WTC11 (cell line): ENCODE data around the gene MICU2. TPM values are rescaled to one million over a fixed set of nuclear protein-coding genes. Genes with fewer than 3 reads are reported as not detected.

ENCODE experiments used
- ATAC-seq: fragments of 200-7000 bp; cut with Tn5 transposase; 2 replicates; pipeline ENCODE4 v1.10.0; 2021; ENCODE audit warnings: mild to moderate bottlenecking, moderate library complexity
- CTCF ChIA-PET: fragments of 300-600 bp; sonication (Branson Sonifier 250); formaldehyde crosslinking; loops from one replicate; lab custom pipeline; 2021; ENCODE audit warnings: antibody characterized with exemption; lab: Charles Lee
- POLR2A ChIA-PET: fragments of 350-600 bp; sonication (Branson Sonifier 250); formaldehyde crosslinking; loops from one replicate; lab custom pipeline; 2021; ENCODE audit warnings: antibody characterized with exemption; lab: Charles Lee
- DNase-seq: peaks from one replicate; pipeline ENCODE4 v3.0.0; 2021; ENCODE audit warnings: low spot score
- H3K27ac Mint-ChIP-seq: 2 replicates; pipeline ENCODE4 v1.8.0; 2021; ENCODE audit warnings: mixed read lengths
- H3K27me3 Mint-ChIP-seq: 2 replicates; pipeline ENCODE4 v1.8.0; 2021; ENCODE audit warnings: low read depth, mild to moderate bottlenecking, moderate library complexity, mixed read lengths
- H3K36me3 Mint-ChIP-seq: 2 replicates; pipeline ENCODE4 v1.8.0; 2021; ENCODE audit warnings: mixed read lengths
- H3K4me1 Mint-ChIP-seq: 2 replicates; pipeline ENCODE4 v1.8.0; 2022; ENCODE audit warnings: mixed read lengths
- H3K4me3 Mint-ChIP-seq: 2 replicates; pipeline ENCODE4 v1.8.0; 2021; ENCODE audit warnings: mild to moderate bottlenecking, moderate library complexity, mixed read lengths
- H3K9me3 Mint-ChIP-seq: 2 replicates; pipeline ENCODE4 v1.8.0; 2021; ENCODE audit warnings: mixed read lengths
- CBFB ChIP-seq: sonication (generic); formaldehyde crosslinking; IDR thresholded peaks from 2 replicates; pipeline ENCODE4 v1.8.1; 2022; ENCODE audit warnings: mild to moderate bottlenecking, low read depth, missing genetic modification reagents
- CDX4 ChIP-seq: fragments of 250-450 bp; sonication (Bioruptor Pico); IDR thresholded peaks from 2 replicates; pipeline ENCODE4 v1.9.0; 2021; ENCODE audit warnings: moderate library complexity, mild to moderate bottlenecking, inconsistent platforms, borderline replicate concordance
- CREM ChIP-seq: sonication (generic); formaldehyde crosslinking; IDR thresholded peaks from 2 replicates; pipeline ENCODE4 v1.8.1; 2022; ENCODE audit warnings: mild to moderate bottlenecking, missing genetic modification reagents, moderate library complexity
- FOXP1 ChIP-seq: sonication (generic); formaldehyde crosslinking; IDR thresholded peaks from 2 replicates; pipeline ENCODE4 v1.8.0; 2022; ENCODE audit warnings: missing genetic modification reagents, mild to moderate bottlenecking, moderate library complexity, borderline replicate concordance
- OVOL2 ChIP-seq: fragments of 250-450 bp; sonication (Bioruptor Pico); IDR thresholded peaks from 2 replicates; pipeline ENCODE4 v1.9.0; 2021; ENCODE audit warnings: mild to moderate bottlenecking, borderline replicate concordance
- SP1 ChIP-seq: sonication (generic); formaldehyde crosslinking; conservative IDR thresholded peaks from 2 replicates; pipeline ENCODE4 v1.8.1; 2022; ENCODE audit warnings: missing genetic modification reagents
- TEAD1 ChIP-seq: sonication (generic); formaldehyde crosslinking; IDR thresholded peaks from 2 replicates; pipeline ENCODE4 v1.8.0; 2022; ENCODE audit warnings: mild to moderate bottlenecking, missing genetic modification reagents
- TP53 ChIP-seq: sonication (generic); formaldehyde crosslinking; IDR thresholded peaks from 2 replicates; pipeline ENCODE4 v1.8.1; 2023; ENCODE audit warnings: mild to moderate bottlenecking, missing genetic modification reagents
- USF1 ChIP-seq: sonication (generic); formaldehyde crosslinking; IDR thresholded peaks from 2 replicates; pipeline ENCODE4 v1.8.0; 2022; ENCODE audit warnings: mild to moderate bottlenecking, missing genetic modification reagents
- ZNF232 ChIP-seq: sonication (generic); formaldehyde crosslinking; IDR thresholded peaks from 2 replicates; pipeline ENCODE4 v1.8.0; 2022; ENCODE audit warnings: mild to moderate bottlenecking, missing genetic modification reagents
- ZNF317 ChIP-seq: sonication (generic); formaldehyde crosslinking; IDR thresholded peaks from 2 replicates; pipeline ENCODE4 v1.8.1; 2023; ENCODE audit warnings: low read depth, mild to moderate bottlenecking, moderate library complexity, missing genetic modification reagents, borderline replicate concordance
- ZNF416 ChIP-seq: fragments of 250-450 bp; sonication (Bioruptor Pico); IDR thresholded peaks from 2 replicates; pipeline ENCODE4 v1.9.0; 2021; ENCODE audit warnings: mild to moderate bottlenecking, inconsistent platforms
- ZNF423 ChIP-seq: fragments of 250-450 bp; sonication (Bioruptor Pico); IDR thresholded peaks from 2 replicates; pipeline ENCODE4 v2.1.2; 2022; ENCODE audit warnings: mild to moderate bottlenecking, moderate library complexity
- total RNA-seq: library from RNA; stranded (reverse); gene quantifications from 3 replicates; pipeline ENCODE4 v1.2.3, GENCODE V29; 2021
- TF ChIP-seq, protein P1 (sequence below): sonication (generic); formaldehyde crosslinking; IDR thresholded peaks from 2 replicates; pipeline ENCODE4 v1.8.1; 2022; ENCODE audit warnings: missing genetic modification reagents, borderline replicate concordance
- TF ChIP-seq, protein P2 (sequence below): sonication (generic); formaldehyde crosslinking; IDR thresholded peaks from 2 replicates; pipeline ENCODE4 v1.8.1; 2023; ENCODE audit warnings: mild to moderate bottlenecking, missing genetic modification reagents, moderate library complexity
- TF ChIP-seq, protein P3 (sequence below): sonication (generic); formaldehyde crosslinking; IDR thresholded peaks from 2 replicates; pipeline ENCODE4 v1.8.1; 2022; ENCODE audit warnings: low read depth, mild to moderate bottlenecking, moderate library complexity, missing genetic modification reagents, borderline replicate concordance
- TF ChIP-seq, protein P4 (sequence below): sonication (generic); formaldehyde crosslinking; IDR thresholded peaks from 2 replicates; pipeline ENCODE4 v1.8.1; 2022; ENCODE audit warnings: mild to moderate bottlenecking, missing genetic modification reagents, moderate library complexity, borderline replicate concordance
- TF ChIP-seq, protein P5 (sequence below): sonication (generic); formaldehyde crosslinking; IDR thresholded peaks from 2 replicates; pipeline ENCODE4 v1.8.1; 2023; ENCODE audit warnings: mild to moderate bottlenecking, missing genetic modification reagents, borderline replicate concordance
- TF ChIP-seq, protein P6 (sequence below): sonication (generic); formaldehyde crosslinking; IDR thresholded peaks from 2 replicates; pipeline ENCODE4 v1.8.0; 2023; ENCODE audit warnings: missing genetic modification reagents, mild to moderate bottlenecking, borderline replicate concordance
- TF ChIP-seq, protein P7 (sequence below): fragments of 200-600 bp; IDR thresholded peaks from 2 replicates; pipeline ENCODE4 v1.8.0; 2022; ENCODE audit warnings: antibody characterized with exemption

Gene MICU2
- total RNA-seq, 1 experiment from 2014 or later: 33.8 TPM

- ATAC-seq (no peak), DNase-seq (no peak)
- POLR2A ChIA-PET: interaction anchor here (1.2 kb wide), 1 partner anchor 12 kb away, joined by 5 read pairs; the partner anchor contains the start of gene ZDHHC20
- TF ChIP-seq, protein P1, sequence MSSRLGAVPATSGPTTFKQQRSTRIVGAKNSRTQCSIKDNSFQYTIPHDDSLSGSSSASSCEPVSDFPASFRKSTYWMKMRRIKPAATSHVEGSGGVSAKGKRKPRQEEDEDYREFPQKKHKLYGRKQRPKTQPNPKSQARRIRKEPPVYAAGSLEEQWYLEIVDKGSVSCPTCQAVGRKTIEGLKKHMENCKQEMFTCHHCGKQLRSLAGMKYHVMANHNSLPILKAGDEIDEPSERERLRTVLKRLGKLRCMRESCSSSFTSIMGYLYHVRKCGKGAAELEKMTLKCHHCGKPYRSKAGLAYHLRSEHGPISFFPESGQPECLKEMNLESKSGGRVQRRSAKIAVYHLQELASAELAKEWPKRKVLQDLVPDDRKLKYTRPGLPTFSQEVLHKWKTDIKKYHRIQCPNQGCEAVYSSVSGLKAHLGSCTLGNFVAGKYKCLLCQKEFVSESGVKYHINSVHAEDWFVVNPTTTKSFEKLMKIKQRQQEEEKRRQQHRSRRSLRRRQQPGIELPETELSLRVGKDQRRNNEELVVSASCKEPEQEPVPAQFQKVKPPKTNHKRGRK (CRISPR knock-in tag): no peak
- TF ChIP-seq CDX4 (CRISPR knock-in tag) (no peak), ZNF416 (CRISPR knock-in tag) (no peak), ZNF317 (no peak), ZNF232 (no peak), USF1 (CRISPR knock-in tag) (no peak), ZNF423 (CRISPR knock-in tag) (no peak), FOXP1 (CRISPR knock-in tag) (no peak), TEAD1 (CRISPR knock-in tag) (no peak), OVOL2 (CRISPR knock-in tag) (no peak), CBFB (CRISPR knock-in tag) (no peak), SP1 (no peak), CREM (CRISPR knock-in tag) (no peak), TP53 (CRISPR knock-in tag) (no peak)
- TF ChIP-seq, protein P2, sequence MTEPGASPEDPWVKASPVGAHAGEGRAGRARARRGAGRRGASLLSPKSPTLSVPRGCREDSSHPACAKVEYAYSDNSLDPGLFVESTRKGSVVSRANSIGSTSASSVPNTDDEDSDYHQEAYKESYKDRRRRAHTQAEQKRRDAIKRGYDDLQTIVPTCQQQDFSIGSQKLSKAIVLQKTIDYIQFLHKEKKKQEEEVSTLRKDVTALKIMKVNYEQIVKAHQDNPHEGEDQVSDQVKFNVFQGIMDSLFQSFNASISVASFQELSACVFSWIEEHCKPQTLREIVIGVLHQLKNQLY: no peak
- TF ChIP-seq, protein P3, sequence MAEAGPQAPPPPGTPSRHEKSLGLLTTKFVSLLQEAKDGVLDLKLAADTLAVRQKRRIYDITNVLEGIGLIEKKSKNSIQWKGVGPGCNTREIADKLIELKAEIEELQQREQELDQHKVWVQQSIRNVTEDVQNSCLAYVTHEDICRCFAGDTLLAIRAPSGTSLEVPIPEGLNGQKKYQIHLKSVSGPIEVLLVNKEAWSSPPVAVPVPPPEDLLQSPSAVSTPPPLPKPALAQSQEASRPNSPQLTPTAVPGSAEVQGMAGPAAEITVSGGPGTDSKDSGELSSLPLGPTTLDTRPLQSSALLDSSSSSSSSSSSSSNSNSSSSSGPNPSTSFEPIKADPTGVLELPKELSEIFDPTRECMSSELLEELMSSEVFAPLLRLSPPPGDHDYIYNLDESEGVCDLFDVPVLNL (CRISPR knock-in tag): no peak
- TF ChIP-seq, protein P4, sequence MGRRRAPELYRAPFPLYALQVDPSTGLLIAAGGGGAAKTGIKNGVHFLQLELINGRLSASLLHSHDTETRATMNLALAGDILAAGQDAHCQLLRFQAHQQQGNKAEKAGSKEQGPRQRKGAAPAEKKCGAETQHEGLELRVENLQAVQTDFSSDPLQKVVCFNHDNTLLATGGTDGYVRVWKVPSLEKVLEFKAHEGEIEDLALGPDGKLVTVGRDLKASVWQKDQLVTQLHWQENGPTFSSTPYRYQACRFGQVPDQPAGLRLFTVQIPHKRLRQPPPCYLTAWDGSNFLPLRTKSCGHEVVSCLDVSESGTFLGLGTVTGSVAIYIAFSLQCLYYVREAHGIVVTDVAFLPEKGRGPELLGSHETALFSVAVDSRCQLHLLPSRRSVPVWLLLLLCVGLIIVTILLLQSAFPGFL (CRISPR knock-in tag): no peak
- TF ChIP-seq, protein P5, sequence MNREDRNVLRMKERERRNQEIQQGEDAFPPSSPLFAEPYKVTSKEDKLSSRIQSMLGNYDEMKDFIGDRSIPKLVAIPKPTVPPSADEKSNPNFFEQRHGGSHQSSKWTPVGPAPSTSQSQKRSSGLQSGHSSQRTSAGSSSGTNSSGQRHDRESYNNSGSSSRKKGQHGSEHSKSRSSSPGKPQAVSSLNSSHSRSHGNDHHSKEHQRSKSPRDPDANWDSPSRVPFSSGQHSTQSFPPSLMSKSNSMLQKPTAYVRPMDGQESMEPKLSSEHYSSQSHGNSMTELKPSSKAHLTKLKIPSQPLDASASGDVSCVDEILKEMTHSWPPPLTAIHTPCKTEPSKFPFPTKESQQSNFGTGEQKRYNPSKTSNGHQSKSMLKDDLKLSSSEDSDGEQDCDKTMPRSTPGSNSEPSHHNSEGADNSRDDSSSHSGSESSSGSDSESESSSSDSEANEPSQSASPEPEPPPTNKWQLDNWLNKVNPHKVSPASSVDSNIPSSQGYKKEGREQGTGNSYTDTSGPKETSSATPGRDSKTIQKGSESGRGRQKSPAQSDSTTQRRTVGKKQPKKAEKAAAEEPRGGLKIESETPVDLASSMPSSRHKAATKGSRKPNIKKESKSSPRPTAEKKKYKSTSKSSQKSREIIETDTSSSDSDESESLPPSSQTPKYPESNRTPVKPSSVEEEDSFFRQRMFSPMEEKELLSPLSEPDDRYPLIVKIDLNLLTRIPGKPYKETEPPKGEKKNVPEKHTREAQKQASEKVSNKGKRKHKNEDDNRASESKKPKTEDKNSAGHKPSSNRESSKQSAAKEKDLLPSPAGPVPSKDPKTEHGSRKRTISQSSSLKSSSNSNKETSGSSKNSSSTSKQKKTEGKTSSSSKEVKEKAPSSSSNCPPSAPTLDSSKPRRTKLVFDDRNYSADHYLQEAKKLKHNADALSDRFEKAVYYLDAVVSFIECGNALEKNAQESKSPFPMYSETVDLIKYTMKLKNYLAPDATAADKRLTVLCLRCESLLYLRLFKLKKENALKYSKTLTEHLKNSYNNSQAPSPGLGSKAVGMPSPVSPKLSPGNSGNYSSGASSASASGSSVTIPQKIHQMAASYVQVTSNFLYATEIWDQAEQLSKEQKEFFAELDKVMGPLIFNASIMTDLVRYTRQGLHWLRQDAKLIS: no peak
- TF ChIP-seq, protein P6, sequence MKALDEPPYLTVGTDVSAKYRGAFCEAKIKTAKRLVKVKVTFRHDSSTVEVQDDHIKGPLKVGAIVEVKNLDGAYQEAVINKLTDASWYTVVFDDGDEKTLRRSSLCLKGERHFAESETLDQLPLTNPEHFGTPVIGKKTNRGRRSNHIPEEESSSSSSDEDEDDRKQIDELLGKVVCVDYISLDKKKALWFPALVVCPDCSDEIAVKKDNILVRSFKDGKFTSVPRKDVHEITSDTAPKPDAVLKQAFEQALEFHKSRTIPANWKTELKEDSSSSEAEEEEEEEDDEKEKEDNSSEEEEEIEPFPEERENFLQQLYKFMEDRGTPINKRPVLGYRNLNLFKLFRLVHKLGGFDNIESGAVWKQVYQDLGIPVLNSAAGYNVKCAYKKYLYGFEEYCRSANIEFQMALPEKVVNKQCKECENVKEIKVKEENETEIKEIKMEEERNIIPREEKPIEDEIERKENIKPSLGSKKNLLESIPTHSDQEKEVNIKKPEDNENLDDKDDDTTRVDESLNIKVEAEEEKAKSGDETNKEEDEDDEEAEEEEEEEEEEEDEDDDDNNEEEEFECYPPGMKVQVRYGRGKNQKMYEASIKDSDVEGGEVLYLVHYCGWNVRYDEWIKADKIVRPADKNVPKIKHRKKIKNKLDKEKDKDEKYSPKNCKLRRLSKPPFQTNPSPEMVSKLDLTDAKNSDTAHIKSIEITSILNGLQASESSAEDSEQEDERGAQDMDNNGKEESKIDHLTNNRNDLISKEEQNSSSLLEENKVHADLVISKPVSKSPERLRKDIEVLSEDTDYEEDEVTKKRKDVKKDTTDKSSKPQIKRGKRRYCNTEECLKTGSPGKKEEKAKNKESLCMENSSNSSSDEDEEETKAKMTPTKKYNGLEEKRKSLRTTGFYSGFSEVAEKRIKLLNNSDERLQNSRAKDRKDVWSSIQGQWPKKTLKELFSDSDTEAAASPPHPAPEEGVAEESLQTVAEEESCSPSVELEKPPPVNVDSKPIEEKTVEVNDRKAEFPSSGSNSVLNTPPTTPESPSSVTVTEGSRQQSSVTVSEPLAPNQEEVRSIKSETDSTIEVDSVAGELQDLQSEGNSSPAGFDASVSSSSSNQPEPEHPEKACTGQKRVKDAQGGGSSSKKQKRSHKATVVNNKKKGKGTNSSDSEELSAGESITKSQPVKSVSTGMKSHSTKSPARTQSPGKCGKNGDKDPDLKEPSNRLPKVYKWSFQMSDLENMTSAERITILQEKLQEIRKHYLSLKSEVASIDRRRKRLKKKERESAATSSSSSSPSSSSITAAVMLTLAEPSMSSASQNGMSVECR (CRISPR knock-in tag): no peak
- TF ChIP-seq, protein P7, sequence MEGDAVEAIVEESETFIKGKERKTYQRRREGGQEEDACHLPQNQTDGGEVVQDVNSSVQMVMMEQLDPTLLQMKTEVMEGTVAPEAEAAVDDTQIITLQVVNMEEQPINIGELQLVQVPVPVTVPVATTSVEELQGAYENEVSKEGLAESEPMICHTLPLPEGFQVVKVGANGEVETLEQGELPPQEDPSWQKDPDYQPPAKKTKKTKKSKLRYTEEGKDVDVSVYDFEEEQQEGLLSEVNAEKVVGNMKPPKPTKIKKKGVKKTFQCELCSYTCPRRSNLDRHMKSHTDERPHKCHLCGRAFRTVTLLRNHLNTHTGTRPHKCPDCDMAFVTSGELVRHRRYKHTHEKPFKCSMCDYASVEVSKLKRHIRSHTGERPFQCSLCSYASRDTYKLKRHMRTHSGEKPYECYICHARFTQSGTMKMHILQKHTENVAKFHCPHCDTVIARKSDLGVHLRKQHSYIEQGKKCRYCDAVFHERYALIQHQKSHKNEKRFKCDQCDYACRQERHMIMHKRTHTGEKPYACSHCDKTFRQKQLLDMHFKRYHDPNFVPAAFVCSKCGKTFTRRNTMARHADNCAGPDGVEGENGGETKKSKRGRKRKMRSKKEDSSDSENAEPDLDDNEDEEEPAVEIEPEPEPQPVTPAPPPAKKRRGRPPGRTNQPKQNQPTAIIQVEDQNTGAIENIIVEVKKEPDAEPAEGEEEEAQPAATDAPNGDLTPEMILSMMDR: no peak
- H3K4me1 Mint-ChIP-seq: peaks cover 11% of the 10 kb centered on the region
- H3K36me3 Mint-ChIP-seq: peaks cover 9% of the 10 kb centered on the region
- H3K27ac Mint-ChIP-seq: no peak overlapping the region
- H3K9me3 Mint-ChIP-seq: peaks cover 16% of the 10 kb centered on the region
- CTCF ChIA-PET: no interaction called here
- H3K27me3 Mint-ChIP-seq: peaks cover 3% of the 10 kb centered on the region
- no peak overlapping the region for H3K4me3 Mint-ChIP-seq
These were observed 133.2 kb downstream of the MICU2 start for GRCh38 chr13:21470785-21471184.
